Natural killer cell (primary cell): ENCODE results near the gene SPAST. TPM values are rescaled to one million over a fixed set of nuclear protein-coding genes. Genes with fewer than 3 reads are reported as not detected.

Experiments
- ATAC-seq, 3 donors: fragments of 150-1000 bp in 2 of 3; fragments of 200-7000 bp in 1 of 3; cut with Tn5 transposase; 1 replicate in 1 of 3; 2 replicates in 2 of 3; pipeline ENCODE4 v1.10.0; 2021; ENCODE audit warnings: mild to moderate bottlenecking in 2 of 3, moderate library complexity in 2 of 3
- DNase-seq, 2 donors: peaks; one replicate each; pipeline versions ENCODE4 v3.0.0 to v3.0.0-alpha.2; 2013 to 2021; ENCODE audit warnings: mixed read lengths in 1 of 2
- H3K27ac ChIP-seq: one replicate; pipeline ENCODE4 v1.5.1; 2013; ENCODE audit warnings: mild to moderate bottlenecking, low read length
- H3K27me3 ChIP-seq: one replicate; pipeline ENCODE4 v1.6.1; 2013; ENCODE audit warnings: low read length; ENCODE audit not compliant: control insufficient read depth, insufficient read depth
- H3K36me3 ChIP-seq: one replicate; pipeline ENCODE4 v1.6.1; 2013; ENCODE audit warnings: low read length; ENCODE audit not compliant: control insufficient read depth, insufficient read depth
- H3K4me1 ChIP-seq: one replicate; pipeline ENCODE4 v1.6.1; 2013; ENCODE audit warnings: low read length; ENCODE audit not compliant: control insufficient read depth, insufficient read depth
- H3K4me3 ChIP-seq: one replicate; pipeline ENCODE4 v1.5.1; 2013; ENCODE audit warnings: low read length
- H3K9me3 ChIP-seq: one replicate; pipeline ENCODE4 v1.6.1; 2013; ENCODE audit warnings: low read length; ENCODE audit not compliant: control insufficient read depth, insufficient read depth
- H3K27ac Mint-ChIP-seq, 2 donors: one replicate each; pipeline ENCODE4 v1.8.0; 2022; ENCODE audit warnings: mild to moderate bottlenecking in 2 of 2, mixed read lengths in 2 of 2, moderate library complexity in 1 of 2
- H3K27me3 Mint-ChIP-seq, 2 donors: one replicate each; pipeline ENCODE4 v1.8.0; 2022; ENCODE audit warnings: low read depth in 2 of 2, mixed read lengths in 2 of 2
- H3K36me3 Mint-ChIP-seq: one replicate; pipeline ENCODE4 v1.8.0; 2022; ENCODE audit warnings: mixed read lengths
- H3K4me1 Mint-ChIP-seq, 2 donors: one replicate each; pipeline ENCODE4 v1.8.0; 2022; ENCODE audit warnings: mixed read lengths in 2 of 2
- H3K4me3 Mint-ChIP-seq: one replicate; pipeline ENCODE4 v1.8.0; 2022; ENCODE audit warnings: mild to moderate bottlenecking, moderate library complexity, mixed read lengths
- H3K9me3 Mint-ChIP-seq, 2 donors: one replicate each; pipeline ENCODE4 v1.8.0; 2022; ENCODE audit warnings: mixed read lengths in 2 of 2
- CTCF ChIP-seq: fragments of 200-600 bp; IDR thresholded peaks from one replicate; pipeline ENCODE4 v1.8.0; 2022; ENCODE audit warnings: antibody characterized with exemption
- WGBS: methylation state at CpG from one replicate; pipeline ENCODE4 v1.1.7; 2013; ENCODE audit warnings: missing lambda C conversion rate; ENCODE audit not compliant: insufficient coverage; 5-methylcytosine and 5-hydroxymethylcytosine counted together
- intact Hi-C: fragments of 100-400 bp; cut with micrococcal nuclease; formaldehyde crosslinking; loops from one replicate; pipeline ENCODE4 v1.14.2; 2022
- total RNA-seq, 4 donors: library from RNA; stranded (reverse); fragments of 120-200 nt in 1 of 4; gene quantifications; one replicate each; pipeline versions ENCODE4 v1.2.3 to v1.2.4, GENCODE V29; 2013 to 2022

The SPAST gene
- total RNA-seq, 3 donors from 2014 or later (not counting 1 experiment from before 2014, with no cell fraction given), result 16.8 to 27.5 (median 22.5) TPM

- H3K4me3 ChIP-seq, result peak overlapping the region; percentile 86
- no peaks in the 10 kb centered on the region for H3K9me3 ChIP-seq
- H3K36me3 ChIP-seq, result no peaks in the 10 kb centered on the region
- no peaks in the 10 kb centered on the region for H3K27me3 ChIP-seq
- H3K4me3 Mint-ChIP-seq, result peak overlapping the region; percentile 99
- intact Hi-C loops, result loop anchor here (5.0 kb wide), 1 partner anchor 105 kb away; the partner anchor contains the start of gene SLC30A6
- no peaks in the 10 kb centered on the region for H3K27me3 Mint-ChIP-seq
- H3K27ac Mint-ChIP-seq, result peak overlapping the region; percentile 92 to 97
- no peak for TF ChIP-seq CTCF
- H3K36me3 Mint-ChIP-seq, result no peaks in the 10 kb centered on the region
- 49% methylated on average over 13 of the region's 13 CpGs for WGBS
- ATAC-seq (no peak), DNase-seq (peak in 1 of 2 donors; percentile 42)
- H3K4me1 Mint-ChIP-seq, result peaks cover 33 to 36% of the 10 kb centered on the region in 2 donors
- peaks cover 12% of the 10 kb centered on the region for H3K4me1 ChIP-seq
- H3K9me3 Mint-ChIP-seq, result no peaks in the 10 kb centered on the region
- no peak overlapping the region for H3K27ac ChIP-seq
Observed at GRCh38 chr2:32061973-32062861, 1.1 kb upstream of the SPAST start.

- WGBS, result under 1% methylated on average over 40 of the region's 40 CpGs
- Mint-ChIP-seq H3K4me3 (peak overlapping the region; percentile 99), H3K4me1 (peaks cover 33 to 36% of the 10 kb centered on the region in 2 donors), H3K36me3 (no peaks in the 10 kb centered on the region), H3K27me3 (no peaks in the 10 kb centered on the region), H3K27ac (peak overlapping the region; percentile 81 to 97), H3K9me3 (no peaks in the 10 kb centered on the region)
- DNase-seq (peak in 1 of 2 donors; percentile 46), ATAC-seq (no peak)
- TF ChIP-seq CTCF, result no peak
- Histone ChIP-seq H3K27me3 (no peaks in the 10 kb centered on the region), H3K9me3 (no peaks in the 10 kb centered on the region), H3K36me3 (no peaks in the 10 kb centered on the region), H3K27ac (peak overlapping the region; percentile 74), H3K4me1 (peaks cover 12% of the 10 kb centered on the region), H3K4me3 (peak overlapping the region; percentile 86)
- intact Hi-C loops, result loop anchor here (5.0 kb wide), 1 partner anchor 103 kb away; the partner anchor contains the start of gene SLC30A6
Observed at GRCh38 chr2:32064021-32064601, 755 bp downstream of the SPAST start.

- intact Hi-C loops, result loop anchor here (5.0 kb wide), 1 partner anchor 103 kb away; the partner anchor contains the start of gene SLC30A6
- H3K27ac Mint-ChIP-seq, result peak overlapping the region; percentile 81 to 97
- H3K4me3 Mint-ChIP-seq, result peak overlapping the region; percentile 99
- peak overlapping the region; percentile 86 for H3K4me3 ChIP-seq
- no peaks in the 10 kb centered on the region for H3K27me3 Mint-ChIP-seq
- no peaks in the 10 kb centered on the region for H3K36me3 ChIP-seq
- WGBS, result 93% methylated on average over 6 of the region's 8 CpGs
- no peaks in the 10 kb centered on the region for H3K9me3 ChIP-seq
- ATAC-seq, result no peak
- peaks cover 12% of the 10 kb centered on the region for H3K4me1 ChIP-seq
- no peak overlapping the region for H3K27ac ChIP-seq
- no peak for DNase-seq
- H3K27me3 ChIP-seq, result no peaks in the 10 kb centered on the region
- peaks cover 33 to 36% of the 10 kb centered on the region in 2 donors for H3K4me1 Mint-ChIP-seq
- H3K9me3 Mint-ChIP-seq, result no peaks in the 10 kb centered on the region
- H3K36me3 Mint-ChIP-seq, result no peaks in the 10 kb centered on the region
- TF ChIP-seq CTCF, result no peak
Observed at GRCh38 chr2:32064713-32065112, 1.4 kb downstream of the SPAST start.
